GM18508 (cell line): Measurements from ENCODE around the gene PDE10A.

Experiments used
- ATAC-seq: cut with Tn5 transposase; IDR thresholded peaks from one replicate; pipeline ENCODE4 v1.9.1; 2021; ENCODE audit warnings: moderate number of reproducible peaks; ENCODE audit not compliant: insufficient read depth, unreplicated experiment

Gene PDE10A

GRCh38 chr6:165679326-165679725, 16.3 kb upstream of the PDE10A start:
- no peak for ATAC-seq

GRCh38 chr6:165678904-165679303, 15.9 kb upstream of the PDE10A start:
- no peak for ATAC-seq

DNA sequence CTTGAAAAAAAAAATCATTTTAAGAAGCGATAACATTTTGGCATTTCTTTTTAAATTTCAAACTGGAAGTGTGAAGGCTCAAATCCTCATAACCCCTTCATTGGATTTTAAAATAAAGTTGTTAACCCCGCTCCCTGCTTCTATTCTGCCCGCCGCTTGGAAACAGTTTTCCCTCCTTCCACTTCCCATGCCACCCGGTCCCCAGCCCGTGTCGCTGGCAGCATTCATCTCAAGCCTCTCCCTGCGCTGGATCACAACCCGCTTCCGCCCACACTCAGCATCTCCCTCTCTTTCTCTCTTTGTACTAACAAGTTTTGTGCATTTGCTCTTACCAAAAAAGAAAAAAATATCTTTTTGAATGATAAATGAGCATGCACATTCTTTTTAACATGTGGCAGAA, 15.4 kb upstream of the PDE10A start:
- no peak for ATAC-seq

- no peak for ATAC-seq
These were observed 14.1 kb upstream of the PDE10A start for GRCh38 chr6:165677091-165677490.

GRCh38 chr6:165676435-165677068, 13.5 kb upstream of the PDE10A start:
- ATAC-seq = no peak

DNA sequence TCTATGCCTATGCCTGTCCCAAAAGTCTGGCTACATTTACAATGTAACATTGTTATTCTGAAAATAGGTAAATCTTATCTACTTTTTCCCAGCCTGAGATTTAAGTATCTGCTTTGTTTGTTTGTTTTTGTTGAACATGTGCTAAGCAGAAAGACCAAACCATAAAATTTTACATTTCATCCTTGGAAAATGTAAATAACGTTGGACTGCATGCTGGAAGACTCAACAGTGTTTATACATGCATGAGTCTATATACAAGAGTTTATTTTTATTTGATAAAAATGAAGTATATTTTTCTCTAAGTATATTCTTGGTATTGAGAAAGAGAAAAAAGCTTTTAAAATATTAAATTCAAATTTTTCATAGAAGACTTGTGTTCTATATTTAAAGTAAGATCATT, 12.1 kb upstream of the PDE10A start:
- ATAC-seq = no peak

GRCh38 chr6:165674155-165675029, 11.4 kb upstream of the PDE10A start:
- ATAC-seq = no peak

GRCh38 chr6:165671222-165671768, 8.3 kb upstream of the PDE10A start:
- ATAC-seq = no peak

- no peak for ATAC-seq
These were observed 5.9 kb upstream of the PDE10A start for GRCh38 chr6:165668951-165669350.

DNA sequence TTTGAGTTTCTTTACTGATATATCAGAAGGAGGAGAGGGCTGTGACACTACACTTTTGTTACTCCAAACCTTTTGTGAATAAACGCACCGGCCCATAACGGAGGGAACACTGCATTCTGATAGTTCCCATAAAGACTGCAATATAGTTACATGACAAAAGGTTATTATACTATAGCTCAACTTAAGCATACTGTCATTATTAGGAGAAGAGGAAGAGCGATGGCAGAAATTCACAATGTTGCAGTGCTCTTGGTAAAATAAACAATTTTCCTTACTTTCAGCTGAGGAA, 2.3 kb upstream of the PDE10A start:
- no peak for ATAC-seq

GRCh38 chr6:165664559-165665383, 1.7 kb upstream of the PDE10A start:
- ATAC-seq = no peak

- ATAC-seq = no peak
These were observed 906 bp upstream of the PDE10A start for GRCh38 chr6:165663736-165664558.

- no peak for ATAC-seq
These were observed 315 bp upstream of the PDE10A start for GRCh38 chr6:165663377-165663735.

- no peak for ATAC-seq
These were observed 846 bp downstream of the PDE10A start for GRCh38 chr6:165662041-165662748.

GRCh38 chr6:165661664-165662025, 1.4 kb downstream of the PDE10A start:
- ATAC-seq = no peak

GRCh38 chr6:165660857-165661663, 2.0 kb downstream of the PDE10A start:
- ATAC-seq = no peak

GRCh38 chr6:165659945-165660856, 2.8 kb downstream of the PDE10A start:
- no peak for ATAC-seq
